ENCODE measurements around the gene JUP. TPM values are rescaled to one million over a fixed set of nuclear protein-coding genes. Genes with fewer than 3 reads are reported as not detected.

Gene JUP
- total RNA-seq, 1 experiment from 2014 or later: 705 TPM

DNA sequence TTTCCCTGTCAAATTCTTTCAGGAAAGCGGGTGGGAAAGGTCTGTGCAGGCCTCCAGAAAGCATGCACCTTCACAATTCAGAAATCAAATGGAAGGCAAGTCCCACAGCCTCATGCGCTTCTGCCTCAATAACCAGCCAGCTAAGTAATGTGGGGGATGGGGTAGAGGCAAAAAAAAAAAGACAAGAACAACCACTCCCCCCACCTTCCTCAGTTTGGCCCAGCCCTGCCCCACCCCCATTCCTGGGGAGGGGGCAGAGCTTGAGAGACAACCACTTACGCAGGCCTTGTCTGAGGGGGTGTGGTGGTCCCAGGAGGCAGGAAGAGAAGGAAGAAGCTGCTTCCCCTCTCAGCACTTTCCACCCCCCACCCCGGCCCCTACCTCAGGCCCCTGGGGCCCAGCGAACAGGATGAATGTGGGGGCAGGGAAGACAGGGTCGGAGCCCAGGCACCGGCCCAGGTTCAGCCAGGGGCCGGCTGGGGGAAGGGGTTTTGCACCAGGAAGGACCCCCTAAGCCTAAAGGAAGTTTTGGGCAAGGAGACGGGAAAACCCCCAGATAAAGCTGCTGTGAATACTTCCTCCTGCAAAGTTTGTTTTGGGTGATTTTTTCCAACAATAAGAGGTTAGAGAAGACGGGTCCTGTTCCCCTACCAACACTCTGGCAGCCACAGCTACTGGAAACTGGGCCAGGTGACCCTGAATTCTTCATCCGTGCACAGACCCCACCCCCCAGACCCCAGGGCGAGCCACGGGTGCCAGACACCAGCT lies 1.2 kb downstream of the JUP start:
- Mint-ChIP-seq H3K36me3 (ENCODE audit: insufficient read depth, unreplicated experiment) (peaks cover 87% of the 10 kb centered on the region), H3K4me3 (ENCODE audit: low read depth, unreplicated experiment) (peak overlapping the region; percentile 95), H3K27ac (ENCODE audit: unreplicated experiment) (peak overlapping the region; percentile 93), H3K4me1 (ENCODE audit: low read depth, unreplicated experiment) (peaks cover 52% of the 10 kb centered on the region), H3K27me3 (ENCODE audit: unreplicated experiment) (no peaks in the 10 kb centered on the region), H3K9me3 (ENCODE audit: low read depth, unreplicated experiment) (no peaks in the 10 kb centered on the region)
- intact Hi-C loops (cut with micrococcal nuclease; ENCODE audit: unreplicated experiment): no loop called here
- peak; percentile 72 for DNase-seq
- TF ChIP-seq, protein P1, sequence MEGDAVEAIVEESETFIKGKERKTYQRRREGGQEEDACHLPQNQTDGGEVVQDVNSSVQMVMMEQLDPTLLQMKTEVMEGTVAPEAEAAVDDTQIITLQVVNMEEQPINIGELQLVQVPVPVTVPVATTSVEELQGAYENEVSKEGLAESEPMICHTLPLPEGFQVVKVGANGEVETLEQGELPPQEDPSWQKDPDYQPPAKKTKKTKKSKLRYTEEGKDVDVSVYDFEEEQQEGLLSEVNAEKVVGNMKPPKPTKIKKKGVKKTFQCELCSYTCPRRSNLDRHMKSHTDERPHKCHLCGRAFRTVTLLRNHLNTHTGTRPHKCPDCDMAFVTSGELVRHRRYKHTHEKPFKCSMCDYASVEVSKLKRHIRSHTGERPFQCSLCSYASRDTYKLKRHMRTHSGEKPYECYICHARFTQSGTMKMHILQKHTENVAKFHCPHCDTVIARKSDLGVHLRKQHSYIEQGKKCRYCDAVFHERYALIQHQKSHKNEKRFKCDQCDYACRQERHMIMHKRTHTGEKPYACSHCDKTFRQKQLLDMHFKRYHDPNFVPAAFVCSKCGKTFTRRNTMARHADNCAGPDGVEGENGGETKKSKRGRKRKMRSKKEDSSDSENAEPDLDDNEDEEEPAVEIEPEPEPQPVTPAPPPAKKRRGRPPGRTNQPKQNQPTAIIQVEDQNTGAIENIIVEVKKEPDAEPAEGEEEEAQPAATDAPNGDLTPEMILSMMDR (IDR thresholded peaks at IDR 0.05; ENCODE audit: unreplicated experiment): no peak
- CTCF ChIA-PET: interaction anchor here (0.5 to 3.7 kb wide), 10 partner anchors 9 to 886 kb away, joined by 3 to 141 read pairs (median 4); partner anchors contain the start of gene P3H4
- TSS peak; percentile 31 for BruUV-seq (replicated peaks)

DNA sequence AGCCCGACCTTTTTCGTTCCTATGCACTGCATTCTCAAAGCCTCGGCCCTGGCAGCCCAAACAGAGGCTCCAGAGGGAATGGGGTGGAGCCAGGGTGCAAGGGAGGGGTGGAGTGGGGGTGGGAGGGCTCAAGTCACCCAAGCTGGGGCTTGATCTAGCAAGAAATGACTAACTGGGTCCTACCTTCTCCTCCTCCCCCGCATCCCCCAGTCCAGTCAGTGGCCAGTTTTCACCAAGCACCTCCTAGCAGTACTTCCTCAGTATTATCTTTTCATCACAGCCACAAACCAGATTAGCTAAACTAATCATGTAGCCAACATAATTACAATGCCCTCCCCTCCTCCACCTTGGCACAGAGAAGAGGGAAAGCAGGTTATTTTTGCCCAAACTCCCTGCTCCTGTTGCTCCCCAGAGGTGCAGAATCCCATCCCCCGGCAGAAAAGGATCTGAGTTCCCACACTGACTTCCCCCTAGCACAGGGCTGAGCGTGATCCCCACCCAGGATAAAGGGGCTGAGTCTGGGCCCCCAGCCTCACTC lies 2.2 kb downstream of the JUP start:
- Mint-ChIP-seq H3K4me3 (ENCODE audit: low read depth, unreplicated experiment) (peak overlapping the region; percentile 95), H3K4me1 (ENCODE audit: low read depth, unreplicated experiment) (peaks cover 54% of the 10 kb centered on the region), H3K27ac (ENCODE audit: unreplicated experiment) (peak overlapping the region; percentile 93), H3K27me3 (ENCODE audit: unreplicated experiment) (no peaks in the 10 kb centered on the region), H3K36me3 (ENCODE audit: insufficient read depth, unreplicated experiment) (peaks cover 91% of the 10 kb centered on the region), H3K9me3 (ENCODE audit: low read depth, unreplicated experiment) (no peaks in the 10 kb centered on the region)
- intact Hi-C loops (cut with micrococcal nuclease; ENCODE audit: unreplicated experiment): loop anchor here (1.0 kb wide), 1 partner anchor 9 kb away; no protein-coding TSS in a partner anchor
- peak; percentile 90 for DNase-seq
- no TSS peak for BruUV-seq (replicated peaks)
- CTCF ChIA-PET: interaction anchor here (0.6 to 3.7 kb wide), 7 partner anchors 9 to 1779 kb away, joined by 3 to 141 read pairs (median 7); partner anchors contain the start of gene P3H4
- TF ChIP-seq, protein P1 (IDR thresholded peaks at IDR 0.05; ENCODE audit: unreplicated experiment): no peak

DNA sequence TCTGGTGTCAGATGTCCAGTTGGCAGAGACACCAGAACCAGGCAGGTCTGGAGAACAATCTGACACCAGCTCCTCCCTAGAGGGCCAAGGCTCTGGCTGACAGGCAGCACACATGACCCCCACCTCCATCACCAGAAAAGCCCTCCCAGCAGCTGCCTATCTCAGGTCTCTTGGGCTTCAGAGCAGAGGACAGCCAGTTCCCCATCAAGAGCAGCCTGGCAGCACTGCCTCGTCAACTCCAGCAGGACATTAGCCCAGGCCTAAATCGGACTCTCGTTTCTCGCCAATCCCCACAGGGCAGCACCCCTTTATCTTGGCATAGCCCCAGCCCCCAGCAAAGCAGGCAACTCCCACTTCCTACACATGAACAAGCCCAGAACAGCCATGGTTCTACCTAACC lies 4.4 kb downstream of the JUP start:
- Mint-ChIP-seq H3K27me3 (ENCODE audit: unreplicated experiment) (no peaks in the 10 kb centered on the region), H3K4me1 (ENCODE audit: low read depth, unreplicated experiment) (peaks cover 56% of the 10 kb centered on the region), H3K27ac (ENCODE audit: unreplicated experiment) (peak overlapping the region; percentile 93), H3K36me3 (ENCODE audit: insufficient read depth, unreplicated experiment) (peaks cover 99% of the 10 kb centered on the region), H3K4me3 (ENCODE audit: low read depth, unreplicated experiment) (peak overlapping the region; percentile 95), H3K9me3 (ENCODE audit: low read depth, unreplicated experiment) (no peaks in the 10 kb centered on the region)
- CTCF ChIA-PET: interaction anchor here (0.6 to 1.3 kb wide), 3 partner anchors 13 to 44 kb away, joined by 3 to 4 read pairs (median 3); no protein-coding TSS in a partner anchor
- no TSS peak for BruUV-seq (replicated peaks)
- intact Hi-C loops (cut with micrococcal nuclease; ENCODE audit: unreplicated experiment): no loop called here
- no peak for DNase-seq
- TF ChIP-seq, protein P1 (IDR thresholded peaks at IDR 0.05; ENCODE audit: unreplicated experiment): no peak

DNA sequence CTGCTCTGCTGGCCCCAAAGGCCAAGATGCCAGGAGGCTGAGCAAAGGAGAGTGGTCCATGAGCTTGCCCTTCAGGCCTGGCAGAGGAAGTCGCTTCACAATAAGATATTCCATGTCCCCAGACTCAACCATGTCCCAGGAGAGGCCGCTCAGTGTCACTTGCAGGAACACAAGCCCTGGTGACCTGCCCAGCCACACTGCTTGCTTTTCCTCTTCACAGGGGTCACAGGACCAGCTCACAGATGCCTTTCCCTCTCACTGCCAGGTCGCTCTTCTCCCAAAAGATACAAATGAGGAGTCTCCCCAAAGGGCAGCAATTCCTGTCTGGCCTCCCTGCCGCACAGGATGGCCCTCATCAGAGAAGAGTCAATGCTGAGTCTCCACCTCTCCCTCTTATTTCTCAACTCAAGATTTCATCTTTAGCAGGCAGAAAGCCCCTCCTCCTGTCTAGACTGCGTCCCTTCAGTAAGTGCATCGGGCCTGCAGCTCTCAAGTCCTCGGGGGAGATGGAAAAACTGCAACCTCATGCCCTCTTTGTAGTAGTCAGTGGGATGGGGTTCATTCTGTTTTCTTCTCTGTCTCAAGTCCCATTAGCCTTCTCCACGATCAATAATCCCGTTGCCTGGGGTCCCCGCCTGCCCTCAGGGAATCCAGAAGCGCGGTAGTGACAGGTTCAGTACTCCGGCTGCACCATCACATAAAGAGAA lies 5.0 kb downstream of the JUP start:
- DNase-seq: no peak
- H3K9me3 Mint-ChIP-seq (ENCODE audit: low read depth, unreplicated experiment): no peaks in the 10 kb centered on the region
- no peaks in the 10 kb centered on the region for H3K27me3 Mint-ChIP-seq (ENCODE audit: unreplicated experiment)
- H3K27ac Mint-ChIP-seq (ENCODE audit: unreplicated experiment): peak overlapping the region; percentile 93
- peaks cover 99% of the 10 kb centered on the region for H3K36me3 Mint-ChIP-seq (ENCODE audit: insufficient read depth, unreplicated experiment)
- intact Hi-C loops (cut with micrococcal nuclease; ENCODE audit: unreplicated experiment): no loop called here
- TF ChIP-seq, protein P1 (IDR thresholded peaks at IDR 0.05; ENCODE audit: unreplicated experiment): no peak
- no TSS peak for BruUV-seq (replicated peaks)
- H3K4me3 Mint-ChIP-seq (ENCODE audit: low read depth, unreplicated experiment): peak overlapping the region; percentile 95
- H3K4me1 Mint-ChIP-seq (ENCODE audit: low read depth, unreplicated experiment): peaks cover 55% of the 10 kb centered on the region
- CTCF ChIA-PET: interaction anchor here (0.6 to 3.5 kb wide), 5 partner anchors 20 to 1307 kb away, joined by 3 to 15 read pairs (median 3); no protein-coding TSS in a partner anchor
